Glomerular endothelial cell (primary cell): ENCODE results near the gene GPC6. TPM values are rescaled to one million over a fixed set of nuclear protein-coding genes. Genes with fewer than 3 reads are reported as not detected.

Experiments
- DNase-seq: peaks from one replicate; pipeline ENCODE4 v3.0.0-alpha.2; 2011; ENCODE audit warnings: low read depth, low spot score; ENCODE audit errors: extremely low read depth
- total RNA-seq: library from RNA; depleted of rRNA; stranded (reverse); fragments of >200 nt; gene quantifications from 2 replicates; pipeline ENCODE4 v1.2.3, GENCODE V29; 2015

The GPC6 gene
- total RNA-seq, 1 donor from 2014 or later: 11.0 TPM

DNA sequence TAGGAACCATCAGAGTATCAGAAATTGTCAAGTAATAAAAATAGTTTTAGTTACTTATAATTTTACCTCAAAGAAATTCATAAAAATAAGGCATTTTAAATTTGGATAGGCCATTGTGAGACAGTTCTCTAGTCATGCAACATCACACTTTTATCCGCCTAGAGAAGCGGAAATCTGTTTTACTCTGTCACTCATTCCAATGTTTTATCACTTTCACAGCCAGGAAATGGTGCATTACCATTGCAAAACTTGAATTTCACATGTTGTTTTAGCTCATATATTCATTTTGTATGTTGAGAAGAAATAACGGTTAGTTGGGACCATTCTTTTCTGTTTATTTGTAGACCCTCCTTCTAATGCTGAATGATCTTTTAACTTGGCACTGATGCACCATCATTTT lies 427.2 kb downstream of the GPC6 start:
- DNase-seq: no peak

DNA sequence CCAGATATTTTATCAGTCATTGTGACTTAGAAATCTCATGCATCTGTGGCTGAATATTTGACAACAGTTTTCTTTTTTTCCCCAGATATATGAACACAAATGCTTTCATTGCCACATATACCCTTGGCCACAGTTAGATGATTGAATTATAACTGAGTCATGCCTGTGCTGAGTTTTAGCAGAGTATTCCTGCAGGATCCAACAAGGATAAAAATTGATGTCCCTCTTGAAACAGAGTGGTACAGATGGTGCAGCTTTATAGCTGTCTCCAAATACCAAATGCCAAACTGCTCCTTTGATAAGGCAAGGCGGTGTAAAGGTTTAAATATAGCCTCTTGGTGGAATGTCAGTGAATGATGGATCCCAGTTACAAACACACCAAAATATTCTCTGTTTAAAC lies 428.5 kb downstream of the GPC6 start:
- no peak for DNase-seq

DNA sequence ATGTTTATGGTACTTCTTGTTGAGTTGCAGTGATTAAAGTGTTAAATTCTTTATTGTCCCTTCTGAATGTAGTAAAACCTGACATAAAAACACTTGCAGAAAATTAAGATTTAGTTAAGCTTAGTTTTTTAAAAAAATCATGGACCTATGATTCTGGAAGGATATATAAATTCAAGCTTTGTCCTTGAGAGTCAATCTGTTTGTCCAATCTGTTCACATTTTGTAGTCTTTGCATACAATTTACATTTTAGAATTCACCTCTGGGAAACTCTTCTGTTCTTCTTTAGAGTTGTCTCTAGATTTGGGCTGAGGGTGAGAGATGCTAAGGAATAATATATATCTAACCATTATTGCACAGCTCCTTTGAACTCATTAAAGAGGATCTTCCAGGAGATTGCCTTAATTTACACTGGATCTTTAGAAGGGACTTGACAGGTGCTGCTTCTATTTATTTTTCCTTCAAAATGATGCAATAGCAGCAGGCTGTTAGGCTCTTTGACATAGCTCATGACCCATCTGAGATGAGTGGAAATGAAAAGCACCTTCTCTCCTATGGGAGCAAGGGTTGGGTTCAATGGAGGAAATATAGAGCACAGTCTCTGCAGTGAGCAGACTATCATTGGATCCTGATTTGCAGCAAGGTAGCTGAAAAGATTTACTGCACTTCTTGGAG lies 433.9 kb downstream of the GPC6 start:
- no peak for DNase-seq

DNA sequence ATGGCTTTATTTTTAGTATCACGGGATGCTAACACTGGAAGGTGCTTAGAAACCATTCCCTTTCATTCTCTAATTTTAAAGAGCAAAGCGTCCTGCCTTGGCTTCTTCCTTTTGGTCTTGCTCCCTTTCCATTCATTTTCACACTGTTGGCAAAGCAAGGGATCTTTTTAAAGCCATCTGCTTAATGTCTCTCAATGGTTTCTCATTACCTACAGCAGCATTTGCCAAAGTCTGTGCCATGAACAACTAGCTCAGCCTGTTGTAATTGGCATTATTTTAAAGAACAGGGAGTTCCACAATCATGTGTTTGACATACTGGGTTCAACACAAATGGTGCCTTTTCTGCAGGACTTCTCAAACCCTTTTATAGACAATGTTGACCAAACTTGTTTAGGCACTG lies 444.3 kb downstream of the GPC6 start:
- DNase-seq: no peak

DNA sequence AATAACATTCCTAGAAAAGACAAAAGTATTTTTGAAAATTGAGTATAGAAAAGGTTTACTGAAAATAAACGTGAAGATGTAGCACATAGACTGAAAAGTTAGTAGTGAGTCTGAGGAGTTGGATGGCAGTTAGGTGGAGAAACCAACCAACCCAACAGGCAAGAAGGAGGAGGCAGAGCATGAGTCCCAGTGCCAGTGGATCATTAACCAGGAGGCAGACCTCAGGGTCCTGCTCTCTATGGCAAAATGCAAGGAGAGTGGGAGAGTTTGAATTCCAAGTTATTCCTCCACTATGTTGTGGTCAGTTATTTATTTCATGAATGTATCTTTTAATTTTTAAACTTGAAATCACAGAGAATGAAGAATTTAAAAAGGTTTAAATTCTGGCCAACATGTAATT lies 446.4 kb downstream of the GPC6 start:
- no peak for DNase-seq

DNA sequence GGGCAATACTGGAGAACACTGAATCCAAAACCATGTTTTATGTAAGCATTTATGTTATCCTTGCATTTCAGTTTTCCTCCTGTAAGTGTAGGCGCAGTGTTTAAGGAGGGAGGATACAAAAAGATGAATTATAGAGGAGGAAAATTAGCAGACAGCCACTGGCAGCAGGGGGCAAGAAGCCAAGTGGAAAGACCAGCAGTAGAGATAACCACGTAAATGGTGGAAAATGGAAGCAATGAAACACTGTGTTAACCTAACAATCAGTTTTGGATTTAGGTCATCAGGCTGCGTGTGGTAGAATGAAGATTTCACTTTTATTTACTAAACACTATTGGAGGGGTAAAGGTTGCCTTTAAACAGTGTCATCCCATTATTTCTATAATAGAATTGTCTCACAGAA lies 447.3 kb downstream of the GPC6 start:
- no peak for DNase-seq

DNA sequence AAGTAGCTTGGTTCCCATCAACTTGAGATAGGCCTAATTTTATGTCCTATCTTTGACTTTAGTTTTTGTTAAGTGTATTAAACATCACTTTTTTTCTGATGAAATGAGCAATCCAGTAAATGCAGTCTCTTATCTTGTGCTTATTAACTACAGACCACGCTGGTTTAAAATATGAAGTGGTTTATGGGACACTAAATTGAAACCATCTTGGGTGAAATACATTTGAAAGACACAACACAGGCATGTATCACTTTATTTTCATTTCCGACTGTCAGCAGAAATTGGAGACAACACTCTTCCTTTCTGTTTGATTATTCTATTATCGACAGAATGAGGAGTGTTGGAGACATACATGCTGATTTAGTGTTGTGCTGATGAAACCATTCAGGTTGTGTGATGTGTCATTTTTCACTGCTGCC lies 447.7 kb downstream of the GPC6 start:
- no peak for DNase-seq

DNA sequence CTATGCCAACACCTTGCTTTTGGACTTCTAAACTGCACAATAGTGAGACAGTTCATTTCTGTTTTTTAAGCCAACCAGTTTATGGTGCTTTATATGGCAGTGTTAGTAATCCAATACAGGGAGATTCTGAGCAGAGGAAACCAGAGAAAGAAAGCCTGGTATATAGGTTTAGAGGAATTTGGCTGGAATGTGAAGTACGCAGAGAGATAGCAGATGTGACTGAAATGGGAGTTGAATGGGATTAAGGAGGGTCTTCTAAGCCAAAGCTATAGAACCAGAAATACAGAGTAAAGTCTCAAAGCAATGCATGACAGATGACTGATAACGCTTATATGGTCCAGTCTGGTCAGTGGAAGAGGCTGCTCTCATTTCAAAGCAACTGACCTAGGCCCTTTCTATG lies 453.7 kb downstream of the GPC6 start:
- no peak for DNase-seq

DNA sequence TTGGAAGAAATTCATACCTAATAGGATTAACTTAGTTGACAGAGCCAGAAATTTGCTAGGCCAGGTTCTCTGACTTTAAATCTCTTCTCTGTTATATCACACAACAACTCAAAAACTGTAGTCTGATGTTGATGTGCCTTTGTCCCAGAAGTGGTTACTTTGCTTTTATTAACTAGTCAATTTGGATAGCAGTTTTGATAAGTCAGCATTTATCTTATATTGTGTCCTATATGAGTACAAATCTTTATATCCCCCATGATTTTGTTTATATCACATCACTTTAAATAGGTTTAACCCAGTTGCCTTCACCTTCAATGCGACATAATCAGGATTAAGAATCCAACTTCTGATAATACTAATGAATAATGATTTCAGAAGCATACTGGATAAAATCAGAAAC lies 459.3 kb downstream of the GPC6 start:
- DNase-seq: no peak

DNA sequence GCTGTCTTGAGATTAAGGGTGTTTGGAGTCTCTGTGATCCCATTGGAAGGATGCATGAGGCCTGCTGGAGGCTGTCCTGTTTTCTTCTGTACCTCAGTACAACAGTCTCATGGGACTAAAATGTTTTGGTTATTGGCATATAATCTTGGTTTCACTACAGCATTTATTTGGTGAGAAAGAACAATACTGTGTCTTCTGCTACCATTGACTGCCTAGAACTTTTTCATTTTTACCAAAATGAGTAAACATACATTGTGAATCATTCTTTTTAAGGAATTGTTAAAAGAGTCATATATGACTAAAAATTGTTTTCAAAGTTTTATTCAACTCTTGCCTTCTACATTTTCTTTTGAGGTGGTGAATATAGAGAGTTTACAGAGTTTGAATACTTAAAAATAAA lies 459.8 kb downstream of the GPC6 start:
- no peak for DNase-seq

DNA sequence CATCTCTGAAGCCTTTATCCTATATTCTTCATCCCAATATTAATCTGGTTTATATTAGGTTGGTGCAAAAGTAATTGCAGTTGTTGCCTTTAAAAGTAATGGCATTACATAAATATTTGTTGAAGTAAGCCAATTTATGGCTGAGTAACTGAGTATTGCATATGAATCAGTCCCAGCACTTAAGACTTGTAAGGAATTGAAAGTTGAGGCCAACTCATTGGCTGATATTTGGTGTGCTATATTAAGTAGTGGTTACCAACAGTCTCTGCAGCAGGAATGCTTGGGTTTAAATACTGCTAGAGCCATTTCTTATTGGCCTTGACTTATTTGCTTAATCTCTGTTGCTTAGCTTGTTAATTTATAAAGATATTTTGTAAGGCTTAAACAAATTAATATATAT lies 460.7 kb downstream of the GPC6 start:
- no peak for DNase-seq

DNA sequence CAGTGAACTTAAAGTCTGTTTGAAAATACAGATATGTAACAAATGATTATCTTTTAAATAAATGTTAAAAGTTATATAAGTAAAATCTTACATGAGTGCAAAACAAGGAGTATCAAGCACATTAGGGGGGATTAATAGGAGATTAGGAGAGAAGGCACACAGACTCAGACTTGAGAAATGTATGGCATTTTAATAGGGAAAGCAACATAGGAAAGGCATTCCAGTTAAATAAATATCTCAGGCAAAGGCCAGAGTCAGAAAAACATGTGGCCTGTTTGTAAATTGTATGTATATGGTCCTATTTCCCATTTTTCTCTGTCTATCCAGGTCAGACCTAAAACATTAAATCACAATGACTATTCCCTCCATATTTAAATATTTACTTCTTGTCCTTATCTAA lies 462.7 kb downstream of the GPC6 start:
- no peak for DNase-seq

DNA sequence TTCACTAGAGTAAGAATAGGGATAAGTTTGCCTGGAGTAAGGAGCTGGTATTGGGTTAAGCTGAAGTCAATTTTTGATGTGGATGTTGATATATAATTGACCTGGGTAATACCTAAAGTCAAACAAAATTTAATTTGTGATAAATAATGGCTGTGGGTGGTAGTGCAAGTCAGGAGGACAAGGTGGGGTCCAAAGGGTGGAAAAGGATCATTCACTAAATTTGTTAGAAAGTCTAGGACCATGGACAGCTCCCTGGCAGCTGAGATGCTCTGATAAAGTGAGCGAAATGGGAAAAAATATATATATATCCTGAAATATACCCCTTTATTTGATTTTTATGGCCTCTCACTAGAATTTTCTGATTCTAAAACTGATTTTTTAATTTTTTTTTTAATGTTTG lies 463.5 kb downstream of the GPC6 start:
- no peak for DNase-seq

DNA sequence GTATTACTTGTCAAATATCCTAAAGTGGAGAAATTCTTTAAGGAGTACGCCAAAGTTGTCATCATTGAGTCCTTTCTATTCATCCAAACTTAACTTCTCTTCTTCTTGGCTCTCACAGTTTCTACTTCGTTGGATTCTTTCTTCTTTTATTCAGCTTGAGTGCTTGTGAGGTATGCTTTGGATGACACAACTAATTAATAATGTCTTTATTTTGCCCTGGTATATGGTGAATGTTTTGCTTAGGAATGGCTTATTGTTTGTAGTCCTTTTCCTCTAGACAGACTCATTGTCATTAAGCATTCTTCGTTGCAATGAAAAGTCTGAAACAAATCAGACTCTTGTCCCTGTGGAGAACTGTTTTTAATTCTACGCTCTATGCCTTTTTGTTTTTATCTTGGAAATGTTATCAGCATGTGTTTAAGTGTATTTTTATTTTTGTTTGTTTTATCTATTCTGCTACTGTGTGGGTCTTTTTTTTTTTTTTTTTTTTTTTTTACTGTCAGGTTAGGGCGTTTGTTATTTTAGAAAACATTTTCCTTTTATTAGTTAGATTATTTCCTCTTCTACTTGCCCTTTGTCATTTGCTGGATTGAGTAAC lies 471.5 kb downstream of the GPC6 start:
- no peak for DNase-seq

DNA sequence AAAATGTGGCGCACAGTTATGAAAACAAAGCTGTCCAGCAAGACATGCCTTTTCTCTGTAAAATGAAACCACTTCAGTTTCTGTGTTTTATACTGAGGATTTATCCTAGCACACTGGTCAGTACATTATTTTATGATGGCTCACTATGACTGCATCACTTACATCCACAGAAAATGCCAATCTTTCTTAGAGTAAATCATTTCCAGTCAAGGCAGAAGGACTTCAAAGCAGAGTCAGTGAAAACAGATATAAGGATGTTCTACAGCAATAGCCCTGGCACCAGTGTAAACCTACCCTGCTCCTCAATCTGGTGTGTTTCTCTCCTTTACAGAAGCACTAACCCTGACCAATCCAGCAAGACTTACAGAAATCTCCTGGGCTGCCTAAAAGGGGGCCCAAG lies 473.5 kb downstream of the GPC6 start:
- no peak for DNase-seq

DNA sequence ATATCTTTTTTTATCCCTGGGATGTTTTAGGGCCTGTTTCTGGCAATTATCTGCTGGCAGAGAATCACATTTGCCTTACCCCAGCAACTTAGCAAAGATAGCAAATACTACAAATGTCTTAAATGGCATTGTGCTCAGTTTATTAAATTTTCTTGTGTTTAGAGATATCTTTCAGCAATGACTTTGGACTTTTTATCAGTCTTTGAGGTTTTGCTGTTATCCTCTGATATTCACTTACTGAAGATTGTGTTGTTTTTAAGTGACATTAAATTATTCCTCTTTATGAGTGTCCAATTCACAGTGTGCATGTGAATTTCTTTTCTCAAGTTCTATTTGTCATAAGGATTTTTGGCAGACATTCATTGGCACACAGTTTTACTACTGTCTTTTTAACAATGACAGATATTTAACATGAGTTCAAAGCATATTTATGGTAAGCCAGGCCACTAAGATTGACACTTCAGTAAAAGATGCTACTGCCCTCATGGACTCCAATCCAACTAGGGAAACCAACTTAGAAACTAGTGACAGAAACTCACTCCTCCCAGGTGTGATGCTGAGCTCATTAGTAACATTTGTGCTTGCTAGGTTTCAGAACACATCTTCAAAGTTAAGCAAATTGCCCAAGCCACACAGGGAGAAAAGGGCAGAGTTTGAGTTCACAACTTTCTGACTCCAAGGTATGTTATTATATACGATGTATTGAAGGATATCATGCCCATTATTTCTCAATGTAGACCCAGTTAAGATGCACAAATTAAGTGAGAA lies 481.9 kb downstream of the GPC6 start:
- DNase-seq: no peak

DNA sequence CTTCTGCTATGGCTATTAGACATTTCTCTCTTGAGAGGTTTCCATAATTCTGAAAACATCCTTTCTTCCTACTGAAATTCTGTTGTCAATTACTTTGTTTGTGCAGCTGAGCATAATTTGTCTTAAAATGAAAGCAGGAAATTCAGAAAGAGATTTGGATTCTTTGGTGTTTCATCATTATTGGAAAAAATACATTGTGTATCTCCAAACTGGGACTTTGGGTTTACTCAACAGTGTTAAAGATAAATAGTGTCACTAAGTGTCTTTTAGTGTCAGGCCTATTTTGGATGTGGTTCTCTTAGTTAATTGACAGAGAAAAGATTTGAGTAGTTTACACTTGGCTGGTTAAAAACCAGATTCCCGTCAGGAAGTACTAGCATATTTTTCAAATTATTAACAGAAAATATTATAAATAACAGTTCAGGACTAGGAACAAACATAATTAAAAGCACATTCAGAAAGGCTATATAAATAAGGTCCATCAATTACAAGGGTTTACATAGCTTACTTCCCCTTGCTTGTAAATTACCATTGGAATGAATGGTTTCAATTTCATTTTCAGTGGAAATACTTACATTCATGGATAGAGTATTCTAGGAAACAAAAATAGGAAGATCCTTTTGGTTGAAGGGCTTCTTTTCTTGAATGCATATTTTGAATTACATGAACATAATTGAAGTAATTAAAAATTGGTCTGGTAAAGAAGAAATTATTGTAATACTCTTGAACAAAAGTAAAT lies 483.1 kb downstream of the GPC6 start:
- DNase-seq: no peak

DNA sequence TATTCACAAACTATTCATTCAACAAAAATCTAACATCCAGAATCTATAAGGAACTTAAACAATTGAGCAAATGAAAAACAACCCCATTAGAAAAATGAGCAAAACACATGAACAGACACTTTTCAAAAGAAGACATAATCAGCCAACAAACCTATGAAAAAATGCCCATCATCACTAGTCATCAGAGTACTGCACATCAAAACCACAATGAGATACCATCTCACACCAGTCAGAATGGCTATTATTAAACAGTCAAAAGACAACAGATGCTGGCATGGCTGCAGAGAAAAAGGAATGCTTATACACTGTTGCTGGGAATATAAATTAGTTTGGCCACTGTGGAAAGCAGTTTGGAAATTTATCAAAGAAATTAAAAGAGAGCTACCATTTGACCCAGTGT lies 487.6 kb downstream of the GPC6 start:
- DNase-seq: no peak

DNA sequence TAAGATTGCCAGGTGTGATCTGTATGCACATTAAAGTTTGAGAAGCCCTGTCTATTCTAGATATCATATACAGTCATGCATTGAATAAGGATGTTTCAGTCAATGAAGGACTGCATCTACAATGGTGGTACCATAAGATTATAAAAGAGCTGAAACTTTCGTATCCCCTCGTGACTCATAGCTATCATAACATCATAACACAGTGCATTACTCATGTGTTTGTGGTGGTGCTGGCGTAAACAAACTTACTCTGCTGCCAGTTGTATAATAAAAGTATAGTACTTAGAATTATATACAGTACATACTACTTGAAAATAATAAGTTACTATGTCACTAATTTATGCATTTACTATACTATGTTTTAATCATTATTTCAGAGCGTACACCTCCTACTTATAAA lies 489.3 kb downstream of the GPC6 start:
- DNase-seq: no peak

DNA sequence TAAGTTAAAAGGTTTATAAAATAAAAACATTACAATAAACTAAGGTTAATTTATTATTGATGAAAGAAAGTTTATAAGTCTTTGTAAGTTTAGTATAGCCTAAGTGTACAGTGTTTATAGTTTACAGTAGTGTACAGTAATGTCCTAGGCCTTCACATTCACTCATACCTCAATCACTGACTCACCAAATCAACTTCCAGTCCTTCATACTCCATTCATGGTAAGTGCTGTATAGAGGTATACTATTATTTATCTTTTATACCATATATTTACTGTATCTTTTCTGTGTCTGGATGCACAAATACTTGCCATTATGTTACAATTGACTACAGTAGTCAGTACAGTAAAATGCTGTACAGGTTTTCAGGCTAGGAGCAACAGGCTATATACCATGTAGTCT lies 490.0 kb downstream of the GPC6 start:
- no peak for DNase-seq

DNA sequence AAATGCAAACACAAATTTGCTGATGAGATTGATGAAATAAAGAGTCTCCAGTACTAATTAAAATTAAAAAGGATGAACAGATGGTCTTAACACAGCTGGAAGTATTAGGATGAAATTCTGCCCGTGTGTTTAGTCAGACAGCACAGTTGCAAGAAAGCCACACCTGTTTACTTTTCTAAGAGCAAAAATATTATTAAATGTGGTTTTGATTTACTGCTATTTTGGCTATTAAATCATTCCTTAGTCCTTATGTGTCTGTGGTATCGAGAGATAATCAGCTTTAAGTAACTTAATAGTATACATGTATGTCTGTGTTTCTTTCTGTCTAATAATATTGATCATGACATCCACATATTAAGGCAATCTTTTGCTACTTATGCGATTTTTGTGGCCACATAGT lies 494.9 kb downstream of the GPC6 start:
- DNase-seq: no peak

DNA sequence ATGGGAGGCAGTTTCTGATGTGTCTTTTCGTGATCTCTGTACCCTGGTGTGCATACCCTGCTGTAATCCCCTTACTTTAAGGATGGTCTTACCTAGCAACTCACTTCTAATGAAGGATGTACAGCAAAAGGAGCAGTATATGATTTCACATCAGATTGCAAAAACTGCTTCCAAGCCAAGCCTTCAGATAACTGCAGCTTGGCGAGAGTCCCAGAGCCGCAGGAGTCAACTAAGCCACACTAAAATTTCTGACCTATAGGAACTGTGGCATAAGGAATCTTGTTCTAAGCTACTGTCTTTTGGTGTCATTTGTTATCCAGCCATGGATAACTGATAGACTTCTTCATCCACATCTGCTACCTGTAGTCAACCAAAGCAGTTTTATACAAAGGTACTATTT lies 496.7 kb downstream of the GPC6 start:
- no peak for DNase-seq
